HG03439 (cell line): ENCODE results near the gene MX2.
"Not testable (repeated sequence)": the region's sequence is repeated elsewhere in the genome, so short reads cannot be mapped to it uniquely, and the experiment has no call there.

Experiments
- ATAC-seq: cut with Tn5 transposase; IDR thresholded peaks from one replicate; pipeline ENCODE4 v1.9.1; 2021; ENCODE audit warnings: mild to moderate bottlenecking, moderate library complexity; ENCODE audit not compliant: unreplicated experiment

The MX2 gene, protein sequence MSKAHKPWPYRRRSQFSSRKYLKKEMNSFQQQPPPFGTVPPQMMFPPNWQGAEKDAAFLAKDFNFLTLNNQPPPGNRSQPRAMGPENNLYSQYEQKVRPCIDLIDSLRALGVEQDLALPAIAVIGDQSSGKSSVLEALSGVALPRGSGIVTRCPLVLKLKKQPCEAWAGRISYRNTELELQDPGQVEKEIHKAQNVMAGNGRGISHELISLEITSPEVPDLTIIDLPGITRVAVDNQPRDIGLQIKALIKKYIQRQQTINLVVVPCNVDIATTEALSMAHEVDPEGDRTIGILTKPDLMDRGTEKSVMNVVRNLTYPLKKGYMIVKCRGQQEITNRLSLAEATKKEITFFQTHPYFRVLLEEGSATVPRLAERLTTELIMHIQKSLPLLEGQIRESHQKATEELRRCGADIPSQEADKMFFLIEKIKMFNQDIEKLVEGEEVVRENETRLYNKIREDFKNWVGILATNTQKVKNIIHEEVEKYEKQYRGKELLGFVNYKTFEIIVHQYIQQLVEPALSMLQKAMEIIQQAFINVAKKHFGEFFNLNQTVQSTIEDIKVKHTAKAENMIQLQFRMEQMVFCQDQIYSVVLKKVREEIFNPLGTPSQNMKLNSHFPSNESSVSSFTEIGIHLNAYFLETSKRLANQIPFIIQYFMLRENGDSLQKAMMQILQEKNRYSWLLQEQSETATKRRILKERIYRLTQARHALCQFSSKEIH

GRCh38 chr21:41361786-41362604 lies at the start of gene MX2:
MX2 (plus strand) TSS chr21:41362027; CDS start chr21:41376907, 14,880 bp downstream.
- ATAC-seq: no peak

GRCh38 chr21:41313285-41314164 lies 48.3 kb upstream of the MX2 start:
- ATAC-seq: not testable (repeated sequence)

DNA sequence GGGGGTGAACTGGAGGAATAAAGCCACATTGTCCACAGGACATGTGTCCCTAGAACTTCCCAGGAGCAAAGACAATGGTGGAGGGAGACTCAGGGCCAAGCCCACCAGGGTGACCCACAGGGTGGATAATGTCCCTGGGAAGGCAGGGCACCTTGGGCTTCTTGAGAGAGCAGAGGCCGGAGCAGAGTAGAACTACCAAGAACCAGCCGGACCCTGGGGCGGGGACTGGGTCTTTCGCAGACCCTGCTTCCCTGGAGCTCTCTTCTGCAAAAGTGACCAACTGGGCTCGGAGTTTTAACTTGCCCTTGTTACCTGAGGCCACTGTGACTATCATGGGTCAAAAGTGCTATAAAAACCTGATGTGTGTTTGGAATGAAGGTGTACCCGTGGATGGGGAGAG lies 46.1 kb upstream of the MX2 start:
- ATAC-seq: no peak

GRCh38 chr21:41316200-41317062 lies 45.4 kb upstream of the MX2 start, which contains the start of gene FAM3B:
FAM3B (plus strand) TSS chr21:41316801; CDS start chr21:41316880, 79 bp downstream.
- ATAC-seq: no peak

DNA sequence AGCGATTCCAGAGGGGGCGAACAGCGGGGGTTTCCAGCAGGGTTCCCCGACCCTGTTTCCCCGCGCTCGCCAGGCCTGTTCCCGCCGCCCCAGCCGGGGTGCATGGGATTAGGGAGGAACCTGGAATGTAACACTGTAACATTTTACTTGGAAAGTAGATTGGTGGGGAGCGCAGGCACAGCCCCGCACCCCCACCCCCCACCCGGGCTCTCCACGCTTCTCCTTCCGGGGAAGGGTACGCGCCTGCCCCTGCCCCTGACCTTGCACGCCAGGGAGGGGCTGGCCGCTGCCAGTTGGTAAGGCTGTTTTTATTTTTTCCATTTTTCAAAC lies 44.8 kb upstream of the MX2 start:
- ATAC-seq: no peak

DNA sequence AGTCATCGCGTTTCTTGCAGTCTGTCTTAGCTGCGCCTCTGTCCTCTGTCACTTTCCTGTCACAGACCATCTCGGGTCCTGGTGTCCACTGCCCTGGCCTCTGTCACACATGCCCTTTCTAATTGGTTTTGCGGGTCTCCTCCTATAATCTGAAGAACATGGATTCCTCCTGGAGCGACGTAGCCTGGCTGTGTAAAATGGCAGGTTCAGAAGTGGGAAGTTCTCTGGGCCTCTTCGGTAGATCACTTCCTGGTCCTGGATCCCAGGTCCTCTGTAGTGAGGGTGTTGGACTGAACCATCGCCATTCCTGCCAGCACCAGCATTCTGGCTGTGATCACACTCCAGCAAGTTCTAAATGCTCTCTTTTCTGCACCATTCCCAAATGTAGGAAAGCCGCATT lies 44.4 kb upstream of the MX2 start:
- no peak for ATAC-seq

GRCh38 chr21:41318218-41318617 lies 43.6 kb upstream of the MX2 start:
- ATAC-seq: no peak

- ATAC-seq: no peak
Observed at GRCh38 chr21:41319273-41319672, 42.6 kb upstream of the MX2 start.

DNA sequence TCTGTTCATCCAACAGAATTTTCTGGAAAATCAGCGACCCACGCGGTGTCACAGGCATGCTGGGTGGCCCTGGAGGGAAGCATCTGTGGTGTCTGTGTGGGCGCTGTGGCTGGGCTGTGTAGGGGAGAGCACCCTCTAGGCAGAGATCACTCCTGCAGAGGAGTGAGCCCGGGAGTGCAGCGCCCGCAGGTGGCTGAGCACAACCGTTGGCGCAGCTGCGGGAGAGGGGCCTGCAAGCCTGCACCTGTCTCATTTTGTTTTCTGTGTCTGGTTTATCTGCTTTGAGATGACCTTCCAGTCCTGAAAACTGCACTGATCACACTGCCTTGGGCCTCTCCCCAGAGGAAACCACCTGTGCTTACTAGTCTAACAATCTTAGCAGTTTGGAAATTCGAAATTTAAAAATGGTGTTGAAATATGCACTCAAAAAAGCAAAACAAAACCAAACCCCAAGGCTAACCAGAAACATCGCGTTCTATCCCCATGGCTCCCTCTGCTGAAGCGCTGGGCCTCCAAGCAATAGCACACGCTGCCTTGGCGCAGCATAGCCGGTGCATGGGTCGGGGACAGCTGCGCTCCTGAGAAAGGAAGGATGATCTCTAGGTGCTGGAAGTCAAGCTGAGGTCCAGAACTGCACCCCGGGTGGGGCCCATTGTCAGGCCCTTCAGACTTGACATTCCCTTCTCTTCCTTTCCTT lies 40.5 kb upstream of the MX2 start:
- ATAC-seq: no peak

GRCh38 chr21:41321908-41322495 lies 39.8 kb upstream of the MX2 start:
- no peak for ATAC-seq

DNA sequence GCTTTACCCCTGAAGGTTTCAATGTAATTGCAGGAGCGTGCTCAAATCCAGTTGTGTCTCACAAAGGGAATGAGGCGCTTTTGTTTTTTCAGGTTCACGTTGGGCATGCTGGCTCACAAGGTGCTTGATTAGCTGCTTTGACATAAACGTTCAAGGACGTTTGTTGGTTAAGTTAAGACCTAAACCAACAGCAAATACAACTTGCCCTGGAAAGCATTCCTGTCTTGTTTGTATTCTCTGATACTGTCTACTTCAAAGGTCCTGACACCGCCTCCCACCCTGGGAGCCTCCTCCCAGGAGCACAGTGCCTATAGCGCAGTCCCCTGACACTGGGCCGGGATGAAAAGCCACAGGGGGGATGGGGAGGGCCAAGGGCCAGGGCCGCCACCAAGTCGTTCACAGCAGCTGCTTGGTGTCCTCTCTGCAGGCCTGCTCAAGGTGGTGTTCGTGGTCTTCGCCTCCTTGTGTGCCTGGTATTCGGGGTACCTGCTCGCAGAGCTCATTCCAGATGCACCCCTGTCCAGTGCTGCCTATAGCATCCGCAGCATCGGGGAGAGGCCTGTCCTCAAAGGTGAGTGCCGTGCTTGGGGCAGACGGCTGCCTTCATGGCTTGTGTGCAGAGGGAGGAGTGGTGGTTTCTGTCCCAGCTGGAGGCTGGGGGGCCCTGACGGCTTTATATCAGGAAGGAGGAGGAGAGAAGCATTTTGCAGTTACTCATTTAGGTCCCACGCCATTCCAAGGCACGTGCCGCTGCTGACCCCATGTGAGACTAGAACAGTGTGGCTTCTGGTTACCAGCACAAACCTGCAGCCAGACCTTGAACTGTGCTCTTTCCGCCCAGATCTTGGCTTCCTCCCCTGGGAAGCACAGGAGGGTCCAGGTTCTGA lies 39.1 kb upstream of the MX2 start:
- no peak for ATAC-seq

GRCh38 chr21:41325138-41325912 lies 36.5 kb upstream of the MX2 start:
- ATAC-seq: no peak

DNA sequence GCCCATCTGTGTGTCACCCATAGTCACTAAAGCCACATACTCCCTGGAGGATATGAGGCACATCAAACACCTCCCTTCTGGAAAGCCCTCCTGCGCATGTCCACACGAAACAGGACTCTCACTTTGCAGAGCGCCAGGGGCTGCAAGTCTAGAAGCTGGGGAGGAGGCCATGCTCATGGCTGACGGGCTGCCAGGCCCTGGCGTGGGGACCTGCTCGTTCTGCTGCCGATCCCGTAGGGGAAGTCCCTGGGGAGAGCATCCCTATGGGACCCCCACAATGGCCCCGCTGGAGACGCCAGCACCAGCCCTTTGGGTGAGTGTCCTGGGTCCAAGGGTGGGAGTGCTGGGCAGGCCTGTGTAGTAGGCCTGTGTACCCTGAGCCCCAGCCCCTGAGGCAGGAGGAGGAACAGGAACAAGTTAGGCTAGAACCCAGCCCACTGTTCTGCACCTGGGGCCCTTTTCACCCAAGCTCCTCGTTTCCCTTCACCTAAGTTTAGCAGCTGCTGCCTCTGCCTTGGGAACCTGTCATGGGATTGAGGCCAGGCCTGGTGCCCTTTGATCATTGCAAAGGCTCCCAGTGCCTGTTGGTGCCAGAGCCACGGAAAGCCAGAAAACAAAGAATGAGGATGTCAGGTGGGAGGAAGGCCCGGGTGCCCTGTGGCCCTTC lies 35.3 kb upstream of the MX2 start:
- no peak for ATAC-seq

DNA sequence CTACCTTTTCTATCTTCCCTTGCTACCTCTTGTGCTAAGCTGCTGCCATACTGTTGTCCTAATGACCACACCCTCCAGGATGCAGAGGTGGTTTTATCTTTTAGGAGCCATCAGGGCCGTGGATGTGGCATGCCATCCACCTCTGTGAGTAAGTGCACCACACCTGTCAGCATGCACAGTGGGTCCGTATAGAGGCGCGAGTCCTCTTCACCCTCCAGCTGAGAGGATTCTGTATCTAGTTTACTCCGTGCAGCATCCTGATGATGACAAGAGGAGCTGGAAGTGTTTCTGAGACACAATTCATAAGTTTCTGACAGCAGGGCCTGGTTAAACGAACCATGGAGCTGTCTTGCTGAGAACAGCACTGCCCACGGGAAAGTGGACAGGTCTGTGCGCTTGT lies 34.1 kb upstream of the MX2 start:
- no peak for ATAC-seq

DNA sequence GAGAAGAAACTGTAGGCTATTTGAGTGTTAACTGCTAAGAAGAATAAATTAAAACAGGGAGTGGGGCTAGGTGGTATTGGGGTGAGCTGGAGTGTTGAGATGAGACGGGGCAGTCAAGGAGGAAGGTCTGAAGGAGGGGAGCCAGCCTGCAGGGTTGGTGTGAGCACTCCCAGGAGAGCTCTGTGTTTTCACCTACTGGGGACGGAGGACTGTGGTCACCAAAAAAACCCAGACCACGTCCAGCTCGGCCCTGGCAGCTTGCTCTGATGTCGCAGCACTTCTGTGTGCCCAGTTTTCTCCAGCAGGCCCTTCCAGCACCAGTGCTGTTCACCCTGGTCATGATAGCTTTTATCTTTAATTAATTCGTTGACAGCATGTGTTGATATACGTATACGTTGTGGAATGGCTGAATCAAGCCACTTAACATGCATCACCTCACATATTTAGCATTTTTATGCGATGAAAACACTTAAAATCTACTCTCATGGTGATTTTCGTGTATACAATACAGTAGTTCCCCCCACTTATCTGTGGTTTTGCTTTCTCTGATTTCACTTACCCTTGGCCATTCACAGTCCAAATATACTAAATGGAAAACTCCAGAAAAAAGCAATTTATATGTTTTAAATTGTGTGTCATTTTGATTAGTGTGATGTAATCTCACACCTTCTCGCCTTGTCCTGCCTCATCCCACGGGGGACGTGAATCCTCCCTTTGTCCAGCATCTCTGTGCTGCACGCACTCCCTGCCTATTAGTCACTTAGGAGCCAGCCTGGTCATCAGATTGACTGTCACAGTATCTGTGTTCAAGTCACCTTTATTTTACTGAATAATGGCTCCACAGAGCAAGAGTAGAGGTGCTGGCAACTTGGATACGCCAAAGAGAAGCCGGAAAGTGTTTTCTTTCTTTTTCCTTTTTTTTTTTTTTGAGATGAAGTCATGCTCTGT lies 32.9 kb upstream of the MX2 start:
- ATAC-seq: no peak
